ENCODE measurements around the gene HNRNPH1.
"Not testable (repeated sequence)": the region's sequence is repeated elsewhere in the genome, so short reads cannot be mapped to it uniquely, and the experiment has no call there.

- TF ChIP-seq CTCF (IDR thresholded peaks at IDR 0.05; ENCODE audit: low read length); EZH2 (IDR thresholded peaks at IDR 0.05; ENCODE audit: borderline replicate concordance, low read length): not testable (repeated sequence)
Measured at GRCh38 chr5:179642626-179643025, 19.2 kb upstream of the HNRNPH1 start.

Measured in OCI-LY1 (cell line).